Panc1 (cell line): ENCODE measurements around the gene ADIPOR2.
"Not testable (repeated sequence)": the region's sequence is repeated elsewhere in the genome, so short reads cannot be mapped to it uniquely, and the experiment has no call there.

ENCODE experiments used
- POLR2AphosphoS5 ChIP-seq: IDR thresholded peaks from 2 replicates; pipeline ENCODE4 v1.6.1; 2012; ENCODE audit warnings: mild to moderate bottlenecking, low read depth, low read length, moderate library complexity
- TCF7L2 ChIP-seq: IDR thresholded peaks from 2 replicates; pipeline ENCODE4 v1.6.1; 2011; ENCODE audit warnings: mild to moderate bottlenecking, low read depth, low read length, inconsistent platforms
- TF ChIP-seq, protein P1 (sequence below): fragments of 450-650 bp; IDR thresholded peaks from 2 replicates; pipeline ENCODE4 v1.5.1; 2017; ENCODE audit warnings: mild to moderate bottlenecking

DNA sequence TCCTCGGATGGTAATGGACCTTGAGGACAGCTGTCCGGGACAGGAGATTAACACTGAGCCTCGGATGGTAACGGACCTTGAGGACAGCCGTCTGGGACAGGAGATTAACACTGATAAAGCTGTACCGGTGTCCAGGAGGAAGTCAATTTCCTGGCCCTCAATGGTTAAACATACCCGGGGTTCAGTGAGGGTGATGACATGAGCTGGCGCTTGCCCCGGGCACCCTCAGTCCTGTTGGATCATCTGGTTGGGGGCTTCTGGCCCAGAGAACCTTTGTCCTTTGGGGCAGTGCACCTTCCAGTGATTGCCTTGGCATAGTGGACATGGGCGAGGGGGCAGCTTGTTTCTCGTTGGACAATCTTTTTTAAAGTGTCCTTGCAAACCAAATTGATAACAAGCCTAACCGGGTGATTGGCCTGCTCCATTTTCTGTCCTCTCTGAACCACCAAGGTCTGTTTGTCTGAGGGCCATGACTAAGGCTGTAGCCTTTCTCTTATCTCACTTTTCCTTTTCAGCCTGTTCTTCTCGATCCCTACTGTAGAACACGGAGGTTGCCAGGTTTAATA, 23.0 kb downstream of the ADIPOR2 start:
- TF ChIP-seq, protein P1, sequence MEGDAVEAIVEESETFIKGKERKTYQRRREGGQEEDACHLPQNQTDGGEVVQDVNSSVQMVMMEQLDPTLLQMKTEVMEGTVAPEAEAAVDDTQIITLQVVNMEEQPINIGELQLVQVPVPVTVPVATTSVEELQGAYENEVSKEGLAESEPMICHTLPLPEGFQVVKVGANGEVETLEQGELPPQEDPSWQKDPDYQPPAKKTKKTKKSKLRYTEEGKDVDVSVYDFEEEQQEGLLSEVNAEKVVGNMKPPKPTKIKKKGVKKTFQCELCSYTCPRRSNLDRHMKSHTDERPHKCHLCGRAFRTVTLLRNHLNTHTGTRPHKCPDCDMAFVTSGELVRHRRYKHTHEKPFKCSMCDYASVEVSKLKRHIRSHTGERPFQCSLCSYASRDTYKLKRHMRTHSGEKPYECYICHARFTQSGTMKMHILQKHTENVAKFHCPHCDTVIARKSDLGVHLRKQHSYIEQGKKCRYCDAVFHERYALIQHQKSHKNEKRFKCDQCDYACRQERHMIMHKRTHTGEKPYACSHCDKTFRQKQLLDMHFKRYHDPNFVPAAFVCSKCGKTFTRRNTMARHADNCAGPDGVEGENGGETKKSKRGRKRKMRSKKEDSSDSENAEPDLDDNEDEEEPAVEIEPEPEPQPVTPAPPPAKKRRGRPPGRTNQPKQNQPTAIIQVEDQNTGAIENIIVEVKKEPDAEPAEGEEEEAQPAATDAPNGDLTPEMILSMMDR: not testable (repeated sequence)
- TF ChIP-seq POLR2AphosphoS5, TCF7L2: not testable (repeated sequence)
